OCI-LY1 (cell line): Measurements from ENCODE around the gene BNIP2.

Source experiments
- EZH2 ChIP-seq: fragments of 200-600 bp; sonication (generic), shearing (Covaris generic); IDR thresholded peaks from 2 replicates; pipeline ENCODE4 v1.8.0; 2017; ENCODE audit warnings: borderline replicate concordance, mixed run types, mild to moderate bottlenecking, antibody characterized with exemption, low read length, moderate library complexity, mixed read lengths
- TF ChIP-seq, protein P1 (sequence below): fragments of 200-600 bp; sonication (generic), shearing (Covaris generic); IDR thresholded peaks from 2 replicates; pipeline ENCODE4 v1.5.1; 2017; ENCODE audit warnings: mild to moderate bottlenecking, antibody characterized with exemption, low read length, moderate library complexity, mixed read lengths

- no peak for TF ChIP-seq EZH2
- TF ChIP-seq, protein P1, sequence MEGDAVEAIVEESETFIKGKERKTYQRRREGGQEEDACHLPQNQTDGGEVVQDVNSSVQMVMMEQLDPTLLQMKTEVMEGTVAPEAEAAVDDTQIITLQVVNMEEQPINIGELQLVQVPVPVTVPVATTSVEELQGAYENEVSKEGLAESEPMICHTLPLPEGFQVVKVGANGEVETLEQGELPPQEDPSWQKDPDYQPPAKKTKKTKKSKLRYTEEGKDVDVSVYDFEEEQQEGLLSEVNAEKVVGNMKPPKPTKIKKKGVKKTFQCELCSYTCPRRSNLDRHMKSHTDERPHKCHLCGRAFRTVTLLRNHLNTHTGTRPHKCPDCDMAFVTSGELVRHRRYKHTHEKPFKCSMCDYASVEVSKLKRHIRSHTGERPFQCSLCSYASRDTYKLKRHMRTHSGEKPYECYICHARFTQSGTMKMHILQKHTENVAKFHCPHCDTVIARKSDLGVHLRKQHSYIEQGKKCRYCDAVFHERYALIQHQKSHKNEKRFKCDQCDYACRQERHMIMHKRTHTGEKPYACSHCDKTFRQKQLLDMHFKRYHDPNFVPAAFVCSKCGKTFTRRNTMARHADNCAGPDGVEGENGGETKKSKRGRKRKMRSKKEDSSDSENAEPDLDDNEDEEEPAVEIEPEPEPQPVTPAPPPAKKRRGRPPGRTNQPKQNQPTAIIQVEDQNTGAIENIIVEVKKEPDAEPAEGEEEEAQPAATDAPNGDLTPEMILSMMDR: no peak
These were observed 22.5 kb upstream of the BNIP2 start for GRCh38 chr15:59711451-59712243.
